ENCODE data around the gene KIF3C.

KIF3C gene

DNA sequence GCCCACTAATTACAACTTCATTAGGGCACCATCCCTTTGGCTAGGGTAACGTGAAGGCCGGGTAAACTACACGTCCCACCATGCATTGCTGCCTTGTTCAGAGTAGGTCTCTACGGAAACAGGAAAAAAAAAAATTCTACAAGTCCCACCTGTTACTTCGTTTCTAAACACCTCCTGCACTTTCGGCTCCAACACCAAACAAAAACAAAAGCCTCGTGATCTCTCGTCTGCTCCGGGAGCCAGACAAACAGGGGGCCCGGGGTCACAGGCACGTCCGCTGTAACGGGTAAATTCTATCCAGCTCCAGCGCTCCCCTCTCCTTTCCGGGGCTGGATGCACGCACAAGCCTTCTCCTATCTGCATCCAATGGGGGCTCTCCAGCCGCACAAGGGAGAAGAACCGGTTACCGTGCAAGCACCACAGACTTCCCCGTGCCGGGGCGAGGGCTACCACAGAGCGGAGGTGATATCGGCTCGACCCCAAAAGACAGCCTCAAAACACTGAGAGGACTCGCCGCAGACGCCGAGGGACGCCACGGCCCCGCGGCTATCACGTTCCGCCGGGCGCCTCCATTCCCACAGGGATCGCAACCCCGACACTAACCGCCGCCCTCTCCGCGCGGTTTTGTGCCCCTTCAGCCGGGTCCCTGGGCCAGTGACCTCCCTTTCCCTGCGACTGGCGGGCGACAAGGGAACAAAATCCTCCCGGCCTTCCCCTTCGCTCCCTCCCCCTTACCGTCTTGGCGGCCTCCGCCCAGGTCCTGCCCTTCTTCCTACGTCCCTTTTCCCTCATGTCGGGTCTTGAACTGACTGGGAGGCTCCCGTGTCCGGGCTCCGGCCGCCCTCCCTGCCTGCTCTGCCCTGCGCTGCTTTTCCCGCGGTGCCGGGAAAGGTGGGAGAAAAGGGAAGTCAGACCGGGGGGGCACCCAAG lies 104.6 kb downstream of the KIF3C start:
- DNase-seq (ENCODE audit: low read depth in 2 of 2), result peak; percentile 29 to 30
